ENCODE data around the gene RALGAPA2. TPM values are rescaled to one million over a fixed set of nuclear protein-coding genes. Genes with fewer than 3 reads are reported as not detected.

RALGAPA2 gene
- total and polyA plus RNA-seq, 2 experiments from 2014 or later: 13.1 to 43.4 TPM

- no peak for TF ChIP-seq REST (IDR thresholded peaks at IDR 0.05; ENCODE audit: unreplicated experiment)
- TF ChIP-seq JUNB (IDR thresholded peaks at IDR 0.05; ENCODE audit: unreplicated experiment): no peak
- TF ChIP-seq NANOG (IDR thresholded peaks at IDR 0.05; ENCODE audit: borderline replicate concordance): no peak
These were observed 216.5 kb downstream of the RALGAPA2 start (continued) for GRCh38 chr20:20495729-20496503.

GRCh38 chr20:20493701-20494100, 218.7 kb downstream of the RALGAPA2 start:
- Histone ChIP-seq H3K4me1 (ENCODE audit: insufficient read depth) (peaks cover 50% of the 10 kb centered on the region), H3K4me2 (peak overlapping the region; percentile 49)
- no peak overlapping the region for H3K27ac Mint-ChIP-seq

More at GRCh38 chr20:20493701-20494100, 218.7 kb downstream of the RALGAPA2 start:
- no peak for ATAC-seq
- H3K9me2 ChIP-seq (ENCODE audit: insufficient read depth): no peaks in the 10 kb centered on the region
- H3K4me1 Mint-ChIP-seq: peaks cover 48% of the 10 kb centered on the region
- no peaks in the 10 kb centered on the region; the same call in 2 of the 3 replicates for H3K9me3 Mint-ChIP-seq
- no peak overlapping the region for H3K27ac ChIP-seq (ENCODE audit: low read depth)
- no peaks in the 10 kb centered on the region for H3K36me3 ChIP-seq (ENCODE audit: insufficient read depth)
- H3K27me3 ChIP-seq (ENCODE audit: insufficient read depth): no peaks in the 10 kb centered on the region
- no peak overlapping the region for H3K4me3 Mint-ChIP-seq
- no peaks in the 10 kb centered on the region for H3F3A ChIP-seq (replicated peaks; ENCODE audit: low read depth)
- no peaks in the 10 kb centered on the region for H3K79me2 ChIP-seq (replicated peaks; ENCODE audit: insufficient read depth)
- no peak for DNase-seq (ENCODE audit: low spot score)
- no peak overlapping the region for H3K4me3 ChIP-seq
- no peak overlapping the region for H2AFZ ChIP-seq
- H4K20me1 ChIP-seq (replicated peaks; ENCODE audit: insufficient read depth): no peaks in the 10 kb centered on the region
- H3K27me3 Mint-ChIP-seq (ENCODE audit: insufficient read depth, low read depth, poor library complexity): no peaks in the 10 kb centered on the region
- peaks cover 2% of the 10 kb centered on the region; the same call in 1 of the 3 replicates for H3K36me3 Mint-ChIP-seq (ENCODE audit: low read depth)
- no peak for TF ChIP-seq CREB1 (CRISPR knock-in tag; IDR thresholded peaks at IDR 0.05; ENCODE audit: low read depth)
- no peak for TF ChIP-seq STAT1 (IDR thresholded peaks at IDR 0.05; ENCODE audit: unreplicated experiment)
- TF ChIP-seq ZNF331 (CRISPR knock-in tag; IDR thresholded peaks at IDR 0.05; ENCODE audit: low read depth): no peak
- TF ChIP-seq, protein P1, sequence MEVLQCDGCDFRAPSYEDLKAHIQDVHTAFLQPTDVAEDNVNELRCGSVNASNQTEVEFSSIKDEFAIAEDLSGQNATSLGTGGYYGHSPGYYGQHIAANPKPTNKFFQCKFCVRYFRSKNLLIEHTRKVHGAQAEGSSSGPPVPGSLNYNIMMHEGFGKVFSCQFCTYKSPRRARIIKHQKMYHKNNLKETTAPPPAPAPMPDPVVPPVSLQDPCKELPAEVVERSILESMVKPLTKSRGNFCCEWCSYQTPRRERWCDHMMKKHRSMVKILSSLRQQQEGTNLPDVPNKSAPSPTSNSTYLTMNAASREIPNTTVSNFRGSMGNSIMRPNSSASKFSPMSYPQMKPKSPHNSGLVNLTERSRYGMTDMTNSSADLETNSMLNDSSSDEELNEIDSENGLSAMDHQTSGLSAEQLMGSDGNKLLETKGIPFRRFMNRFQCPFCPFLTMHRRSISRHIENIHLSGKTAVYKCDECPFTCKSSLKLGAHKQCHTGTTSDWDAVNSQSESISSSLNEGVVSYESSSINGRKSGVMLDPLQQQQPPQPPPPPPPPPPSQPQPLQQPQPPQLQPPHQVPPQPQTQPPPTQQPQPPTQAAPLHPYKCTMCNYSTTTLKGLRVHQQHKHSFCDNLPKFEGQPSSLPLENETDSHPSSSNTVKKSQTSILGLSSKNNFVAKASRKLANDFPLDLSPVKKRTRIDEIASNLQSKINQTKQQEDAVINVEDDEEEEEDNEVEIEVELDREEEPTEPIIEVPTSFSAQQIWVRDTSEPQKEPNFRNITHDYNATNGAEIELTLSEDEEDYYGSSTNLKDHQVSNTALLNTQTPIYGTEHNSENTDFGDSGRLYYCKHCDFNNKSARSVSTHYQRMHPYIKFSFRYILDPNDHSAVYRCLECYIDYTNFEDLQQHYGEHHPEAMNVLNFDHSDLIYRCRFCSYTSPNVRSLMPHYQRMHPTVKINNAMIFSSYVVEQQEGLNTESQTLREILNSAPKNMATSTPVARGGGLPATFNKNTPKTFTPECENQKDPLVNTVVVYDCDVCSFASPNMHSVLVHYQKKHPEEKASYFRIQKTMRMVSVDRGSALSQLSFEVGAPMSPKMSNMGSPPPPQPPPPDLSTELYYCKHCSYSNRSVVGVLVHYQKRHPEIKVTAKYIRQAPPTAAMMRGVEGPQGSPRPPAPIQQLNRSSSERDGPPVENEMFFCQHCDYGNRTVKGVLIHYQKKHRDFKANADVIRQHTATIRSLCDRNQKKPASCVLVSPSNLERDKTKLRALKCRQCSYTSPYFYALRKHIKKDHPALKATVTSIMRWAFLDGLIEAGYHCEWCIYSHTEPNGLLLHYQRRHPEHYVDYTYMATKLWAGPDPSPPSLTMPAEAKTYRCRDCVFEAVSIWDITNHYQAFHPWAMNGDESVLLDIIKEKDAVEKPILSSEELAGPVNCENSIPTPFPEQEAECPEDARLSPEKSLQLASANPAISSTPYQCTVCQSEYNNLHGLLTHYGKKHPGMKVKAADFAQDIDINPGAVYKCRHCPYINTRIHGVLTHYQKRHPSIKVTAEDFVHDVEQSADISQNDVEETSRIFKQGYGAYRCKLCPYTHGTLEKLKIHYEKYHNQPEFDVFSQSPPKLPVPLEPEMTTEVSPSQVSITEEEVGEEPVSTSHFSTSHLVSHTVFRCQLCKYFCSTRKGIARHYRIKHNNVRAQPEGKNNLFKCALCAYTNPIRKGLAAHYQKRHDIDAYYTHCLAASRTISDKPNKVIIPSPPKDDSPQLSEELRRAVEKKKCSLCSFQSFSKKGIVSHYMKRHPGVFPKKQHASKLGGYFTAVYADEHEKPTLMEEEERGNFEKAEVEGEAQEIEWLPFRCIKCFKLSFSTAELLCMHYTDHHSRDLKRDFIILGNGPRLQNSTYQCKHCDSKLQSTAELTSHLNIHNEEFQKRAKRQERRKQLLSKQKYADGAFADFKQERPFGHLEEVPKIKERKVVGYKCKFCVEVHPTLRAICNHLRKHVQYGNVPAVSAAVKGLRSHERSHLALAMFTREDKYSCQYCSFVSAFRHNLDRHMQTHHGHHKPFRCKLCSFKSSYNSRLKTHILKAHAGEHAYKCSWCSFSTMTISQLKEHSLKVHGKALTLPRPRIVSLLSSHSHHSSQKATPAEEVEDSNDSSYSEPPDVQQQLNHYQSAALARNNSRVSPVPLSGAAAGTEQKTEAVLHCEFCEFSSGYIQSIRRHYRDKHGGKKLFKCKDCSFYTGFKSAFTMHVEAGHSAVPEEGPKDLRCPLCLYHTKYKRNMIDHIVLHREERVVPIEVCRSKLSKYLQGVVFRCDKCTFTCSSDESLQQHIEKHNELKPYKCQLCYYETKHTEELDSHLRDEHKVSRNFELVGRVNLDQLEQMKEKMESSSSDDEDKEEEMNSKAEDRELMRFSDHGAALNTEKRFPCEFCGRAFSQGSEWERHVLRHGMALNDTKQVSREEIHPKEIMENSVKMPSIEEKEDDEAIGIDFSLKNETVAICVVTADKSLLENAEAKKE (CRISPR knock-in tag; IDR thresholded peaks at IDR 0.05): no peak
- no peak for TF ChIP-seq POLR2AphosphoS5 (IDR thresholded peaks at IDR 0.05; ENCODE audit: low read depth)
- no peak for TF ChIP-seq CTCF (conservative IDR thresholded peaks at IDR 0.05; ENCODE audit: low read depth in 2 of 2)
- TF ChIP-seq, protein P2, sequence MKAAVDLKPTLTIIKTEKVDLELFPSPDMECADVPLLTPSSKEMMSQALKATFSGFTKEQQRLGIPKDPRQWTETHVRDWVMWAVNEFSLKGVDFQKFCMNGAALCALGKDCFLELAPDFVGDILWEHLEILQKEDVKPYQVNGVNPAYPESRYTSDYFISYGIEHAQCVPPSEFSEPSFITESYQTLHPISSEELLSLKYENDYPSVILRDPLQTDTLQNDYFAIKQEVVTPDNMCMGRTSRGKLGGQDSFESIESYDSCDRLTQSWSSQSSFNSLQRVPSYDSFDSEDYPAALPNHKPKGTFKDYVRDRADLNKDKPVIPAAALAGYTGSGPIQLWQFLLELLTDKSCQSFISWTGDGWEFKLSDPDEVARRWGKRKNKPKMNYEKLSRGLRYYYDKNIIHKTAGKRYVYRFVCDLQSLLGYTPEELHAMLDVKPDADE (IDR thresholded peaks at IDR 0.05): no peak
- TF ChIP-seq EZH2 (IDR thresholded peaks at IDR 0.05; ENCODE audit: low read depth, unreplicated experiment): no peak
- TF ChIP-seq EZH2phosphoT487 (IDR thresholded peaks at IDR 0.05; ENCODE audit: unreplicated experiment): no peak
- TF ChIP-seq ZNF114 (CRISPR knock-in tag; IDR thresholded peaks at IDR 0.05): no peak
